GM12878 (cell line): ENCODE data around the gene BPIFB3.

ENCODE experiments used
- CBX5 ChIP-seq: sonication (generic); IDR thresholded peaks from 2 replicates; pipeline ENCODE4 v1.6.1; 2016; ENCODE audit warnings: low read depth, moderate library complexity, mild to moderate bottlenecking, inconsistent platforms
- CTCF ChIP-seq, 3 experiments: IDR thresholded peaks in 2 of 3; conservative IDR thresholded peaks in 1 of 3; 2 replicates each; pipeline ENCODE4 v1.5.1; 2011; ENCODE audit warnings: low read depth in 3 of 3, low read length in 3 of 3, mild to moderate bottlenecking in 3 of 3, control low read depth in 2 of 3, moderate library complexity in 2 of 3, inconsistent platforms in 1 of 3, mixed read lengths in 1 of 3; ENCODE audit not compliant: control insufficient read depth in 2 of 3, insufficient read depth in 1 of 3; ENCODE audit errors: extremely low read depth in 1 of 3
- NKRF ChIP-seq: fragments of 450-650 bp; conservative IDR thresholded peaks from 2 replicates; pipeline ENCODE4 v1.6.1; 2017; ENCODE audit warnings: mild to moderate bottlenecking, moderate library complexity
- NRF1 ChIP-seq: conservative IDR thresholded peaks from 2 replicates; pipeline ENCODE4 v1.6.1; 2011; ENCODE audit warnings: mild to moderate bottlenecking, low read depth, low read length, improper control_type of control experiment
- POLR2AphosphoS5 ChIP-seq: IDR thresholded peaks from 2 replicates; pipeline ENCODE4 v1.6.1; 2011; ENCODE audit warnings: mild to moderate bottlenecking, low read length, inconsistent platforms
- SIX5 ChIP-seq: IDR thresholded peaks from 2 replicates; pipeline ENCODE4 v1.6.1; 2011; ENCODE audit warnings: mild to moderate bottlenecking, low read depth, low read length, moderate library complexity; ENCODE audit not compliant: severe bottlenecking
- SREBF2 ChIP-seq: IDR thresholded peaks from 2 replicates; pipeline ENCODE4 v1.6.1; 2012; ENCODE audit warnings: mild to moderate bottlenecking, low read length
- SUPT20H ChIP-seq: IDR thresholded peaks from 2 replicates; pipeline ENCODE4 v1.6.1; 2011; ENCODE audit warnings: low read depth, mild to moderate bottlenecking, low read length, moderate library complexity, borderline replicate concordance; ENCODE audit not compliant: control insufficient read depth
- USF2 ChIP-seq: IDR thresholded peaks from 2 replicates; pipeline ENCODE4 v1.6.1; 2011; ENCODE audit warnings: low read depth, low read length, improper control_type of control experiment, borderline replicate concordance

- TF ChIP-seq SREBF2, result no peak
- no peak for TF ChIP-seq POLR2AphosphoS5
- TF ChIP-seq CTCF (IDR thresholded peaks at IDR 0.05 in 2 of 3, conservative IDR thresholded peaks at IDR 0.05 in 1 of 3; ENCODE audit: control insufficient read depth in 2 of 3, extremely low read depth in 1 of 3, insufficient read depth in 1 of 3, low read depth in 3 of 3, low read length in 3 of 3), result no peak
- no peak for TF ChIP-seq NRF1
- no peak for TF ChIP-seq NKRF
- TF ChIP-seq USF2, result no peak
- no peak for TF ChIP-seq SUPT20H
- no peak for TF ChIP-seq SIX5
- TF ChIP-seq CBX5, result no peak
Measured at GRCh38 chr20:33022694-33023438, 30.8 kb upstream of the BPIFB3 start.
